Bronchial epithelial cell (primary cell): Measurements from ENCODE around the gene TGFBR3. TPM values are rescaled to one million over a fixed set of nuclear protein-coding genes. Genes with fewer than 3 reads are reported as not detected.
A peak's percentile ranks its signal among the peaks of the same experiment; 100 is the strongest.

ENCODE experiments used
- DNase-seq: peaks from one replicate; pipeline ENCODE4 v3.0.0-alpha.2; 2010; ENCODE audit warnings: low read depth
- FAIRE-seq: peaks from 2 replicates; lab custom pipeline; 2011; peaks lifted over from hg19 to GRCh38; lab: Jason Lieb, UNC
- H3K27me3 ChIP-seq: 2 replicates; pipeline ENCODE4 v1.5.1; 2011; ENCODE audit warnings: low read length; ENCODE audit not compliant: control insufficient read depth, insufficient read depth
- H3K36me3 ChIP-seq: 2 replicates; pipeline ENCODE4 v1.5.1; 2011; ENCODE audit warnings: low read length; ENCODE audit not compliant: control insufficient read depth, insufficient read depth
- H3K4me3 ChIP-seq: 2 replicates; pipeline ENCODE4 v1.5.1; 2011; ENCODE audit warnings: mild to moderate bottlenecking, low read depth, low read length, control low read depth
- CTCF ChIP-seq: IDR thresholded peaks from 2 replicates; pipeline ENCODE4 v1.5.1; 2011; ENCODE audit warnings: mild to moderate bottlenecking, moderate library complexity, low read length, control low read depth, inconsistent platforms; ENCODE audit not compliant: insufficient read depth, severe bottlenecking
- total RNA-seq: library from RNA; depleted of rRNA; stranded (reverse); fragments of >200 nt; gene quantifications from 2 replicates; pipeline ENCODE4 v1.2.1, GENCODE V29; 2014

Gene TGFBR3
- total RNA-seq: 0.51 and 1.8 TPM in 2 replicates

GRCh38 chr1:91885716-91886506 lies at the start of gene TGFBR3:
Gene TGFBR3, minus strand, starts transcription at chr1:91886151. Its CDS starts 24,620 bp downstream, at chr1:91861531.
- TF ChIP-seq CTCF: peak; percentile 71
- Histone ChIP-seq H3K27me3 (no peaks in the 10 kb centered on the region), H3K36me3 (no peaks in the 10 kb centered on the region), H3K4me3 (peak within 1 kb of the TSS; percentile 64)
- peak; percentile 47 for DNase-seq
- FAIRE-seq: no peak

DNA sequence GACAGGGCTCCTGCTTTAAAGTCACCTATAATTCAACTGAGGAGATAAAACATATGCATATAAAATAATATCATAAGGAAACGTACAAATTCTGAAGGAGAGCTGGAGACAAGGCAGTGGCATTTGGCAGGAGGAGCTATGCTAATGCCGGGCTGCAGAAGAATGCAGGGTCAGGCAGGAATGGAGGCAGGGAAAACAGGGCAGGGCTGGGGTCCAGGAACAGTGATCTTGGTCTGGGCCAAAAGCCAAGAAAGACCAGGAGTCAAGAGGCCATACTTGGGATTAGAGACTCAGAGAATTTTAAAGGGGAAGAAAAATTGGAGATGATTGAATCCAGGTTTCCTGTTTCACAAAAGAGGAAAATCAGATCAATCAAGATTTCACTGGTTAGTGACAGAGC lies 43.3 kb upstream of the TGFBR3 start:
- DNase-seq: no peak
- FAIRE-seq: no peak
- Histone ChIP-seq H3K27me3 (no peaks in the 10 kb centered on the region), H3K36me3 (no peaks in the 10 kb centered on the region), H3K4me3 (no peak overlapping the region)
- no peak for TF ChIP-seq CTCF

DNA sequence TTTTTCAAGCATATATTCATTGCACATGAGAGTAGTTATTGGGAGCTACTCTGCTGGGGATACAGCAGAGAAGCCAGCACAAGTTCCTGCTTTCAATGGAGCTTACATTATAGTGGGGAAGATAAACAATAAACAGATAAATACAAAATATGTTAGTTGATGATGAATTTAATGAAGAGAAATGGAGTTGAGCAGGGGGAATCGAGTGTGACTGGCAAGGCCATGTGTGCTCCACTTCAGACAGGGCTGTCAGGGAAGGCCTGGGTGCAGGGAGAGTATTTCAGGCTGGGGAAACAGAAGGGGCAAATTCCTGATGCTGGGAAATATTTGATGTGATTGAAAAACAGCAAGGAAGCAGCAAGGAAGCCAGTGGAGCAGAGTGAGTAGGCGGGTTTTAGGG lies 42.1 kb upstream of the TGFBR3 start:
- FAIRE-seq: no peak
- no peaks in the 10 kb centered on the region for H3K27me3 ChIP-seq
- no peak for DNase-seq
- H3K4me3 ChIP-seq: no peak overlapping the region
- H3K36me3 ChIP-seq: no peaks in the 10 kb centered on the region
- TF ChIP-seq CTCF: no peak

DNA sequence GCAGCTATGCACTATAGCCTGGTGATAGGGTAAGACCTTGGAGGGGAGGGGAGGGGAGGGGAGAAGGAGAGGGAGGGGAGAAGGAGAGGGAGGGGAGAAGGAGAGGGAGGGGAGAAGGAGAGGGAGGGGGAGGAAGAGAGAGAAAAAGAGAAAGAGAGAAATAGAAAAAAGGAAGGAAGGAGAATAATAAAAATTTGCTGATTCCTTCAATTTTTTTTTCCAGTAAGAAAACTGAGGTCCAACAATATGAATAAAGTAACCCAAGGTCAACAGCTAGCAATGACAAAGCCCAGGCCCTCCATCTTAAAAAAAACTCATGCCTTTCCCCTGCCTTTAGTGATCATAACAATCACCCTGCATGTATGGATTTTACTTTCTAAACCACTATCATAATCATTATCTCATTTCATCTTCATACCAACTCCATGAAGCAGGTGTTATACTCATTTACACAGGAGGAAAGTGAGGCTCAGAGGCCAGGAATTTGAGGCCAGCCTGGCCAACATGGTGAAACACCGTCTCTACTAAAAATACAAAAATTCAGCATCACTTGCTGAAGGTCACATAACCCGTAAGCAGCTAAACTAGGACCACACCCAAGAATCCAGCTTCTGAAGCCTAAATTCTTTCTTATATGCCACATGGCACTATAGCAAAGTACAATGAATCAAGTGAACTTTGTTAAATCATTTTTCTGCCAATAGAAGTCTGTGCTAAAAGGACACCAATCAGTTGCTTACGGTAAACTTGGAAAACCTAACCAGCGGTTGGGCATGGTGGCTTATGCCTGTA lies 39.9 kb upstream of the TGFBR3 start:
- H3K27me3 ChIP-seq: no peaks in the 10 kb centered on the region
- no peak overlapping the region for H3K4me3 ChIP-seq
- FAIRE-seq: no peak
- TF ChIP-seq CTCF: no peak
- H3K36me3 ChIP-seq: no peaks in the 10 kb centered on the region
- no peak for DNase-seq

- no peaks in the 10 kb centered on the region for H3K27me3 ChIP-seq
- peak; percentile 54 for DNase-seq
- TF ChIP-seq CTCF: no peak
- no peaks in the 10 kb centered on the region for H3K36me3 ChIP-seq
- no peak for FAIRE-seq
- H3K4me3 ChIP-seq: no peak overlapping the region
These were observed 38.2 kb upstream of the TGFBR3 start for GRCh38 chr1:91924146-91924545.
